K562 (cell line): ENCODE measurements around the gene LIAS.

ENCODE experiments used
- FOXA3 ChIP-seq, 2 experiments: fragments of 450-650 bp in 1 of 2; sonication (generic) in 1 of 2; formaldehyde crosslinking; IDR thresholded peaks in 1 of 2; conservative IDR thresholded peaks in 1 of 2; 2 replicates each; pipeline versions ENCODE4 v1.4.0 to v1.8.0; 2020 to 2022; ENCODE audit warnings: mild to moderate bottlenecking in 2 of 2, missing genetic modification reagents in 1 of 2
- RAD21 ChIP-seq, 2 experiments: fragments of 250-450 bp in 1 of 2; fragments of 450-650 bp in 1 of 2; sonication (Bioruptor Pico) in 1 of 2; formaldehyde crosslinking in 1 of 2; IDR thresholded peaks in 1 of 2; conservative IDR thresholded peaks in 1 of 2; 2 replicates each; pipeline versions ENCODE4 v1.4.0 to v1.8.0; 2020 to 2022; ENCODE audit warnings: mild to moderate bottlenecking in 2 of 2, moderate library complexity in 1 of 2
- SREBF2 ChIP-seq: sonication (generic); formaldehyde crosslinking; IDR thresholded peaks from 2 replicates; pipeline ENCODE4 v1.4.0; 2020; ENCODE audit warnings: mild to moderate bottlenecking, missing genetic modification reagents
- TARDBP ChIP-seq: fragments of 450-650 bp; IDR thresholded peaks from 2 replicates; pipeline ENCODE4 v1.6.1; 2016
- ZNF77 ChIP-seq: fragments of 250-450 bp; sonication (Bioruptor Pico); IDR thresholded peaks from 2 replicates; pipeline ENCODE4 v1.5.0; 2020

- no peak for TF ChIP-seq TARDBP
- no peak for TF ChIP-seq ZNF77 (CRISPR knock-in tag)
- no peak for TF ChIP-seq FOXA3 (CRISPR knock-in tag; conservative IDR thresholded peaks at IDR 0.05 in 1 of 2, IDR thresholded peaks at IDR 0.05 in 1 of 2)
- TF ChIP-seq SREBF2: no peak
- TF ChIP-seq RAD21 (CRISPR knock-in tag; conservative IDR thresholded peaks at IDR 0.05 in 1 of 2, IDR thresholded peaks at IDR 0.05 in 1 of 2): no peak
These were observed 63.2 kb downstream of the LIAS start for GRCh38 chr4:39522068-39522467.
